HG03095 (cell line): ENCODE data around the gene KIF1A.
"Not testable (repeated sequence)": the region's sequence is repeated elsewhere in the genome, so short reads cannot be mapped to it uniquely, and the experiment has no call there.

ENCODE experiments used
- ATAC-seq: cut with Tn5 transposase; IDR thresholded peaks from one replicate; pipeline ENCODE4 v1.9.1; 2021; ENCODE audit warnings: moderate library complexity; ENCODE audit not compliant: unreplicated experiment

Gene KIF1A

GRCh38 chr2:240846873-240847595 is 27.0 kb upstream of the KIF1A start:
- no peak for ATAC-seq

- not testable (repeated sequence) for ATAC-seq
Observed at GRCh38 chr2:240846309-240846708, 26.3 kb upstream of the KIF1A start.

- no peak for ATAC-seq
Observed at GRCh38 chr2:240840435-240841060, 20.5 kb upstream of the KIF1A start.

- no peak for ATAC-seq
Observed at GRCh38 chr2:240839152-240840143, 19.4 kb upstream of the KIF1A start.

GRCh38 chr2:240837621-240838020 is 17.6 kb upstream of the KIF1A start:
- ATAC-seq, result no peak

GRCh38 chr2:240836781-240837467 is 16.9 kb upstream of the KIF1A start:
- ATAC-seq, result no peak

- ATAC-seq, result no peak
Observed at GRCh38 chr2:240835528-240835927, 15.5 kb upstream of the KIF1A start.

- no peak for ATAC-seq
Observed at GRCh38 chr2:240834377-240834975, 14.5 kb upstream of the KIF1A start.

GRCh38 chr2:240833724-240834285 is 13.8 kb upstream of the KIF1A start:
- ATAC-seq, result no peak

- ATAC-seq, result no peak
Observed at GRCh38 chr2:240832921-240833494, 13.0 kb upstream of the KIF1A start.

GRCh38 chr2:240832205-240832727 is 12.2 kb upstream of the KIF1A start:
- ATAC-seq, result peak; percentile 77

GRCh38 chr2:240831594-240832204 is 11.7 kb upstream of the KIF1A start:
- ATAC-seq, result no peak

- no peak for ATAC-seq
Observed at GRCh38 chr2:240825476-240825875, 5.5 kb upstream of the KIF1A start.

- ATAC-seq, result no peak
Observed at GRCh38 chr2:240823449-240824336, 3.7 kb upstream of the KIF1A start.

- ATAC-seq, result no peak
Observed at GRCh38 chr2:240822280-240822847, 2.3 kb upstream of the KIF1A start.

- no peak for ATAC-seq
Observed at GRCh38 chr2:240821429-240821778, 1.4 kb upstream of the KIF1A start.

- ATAC-seq, result no peak
Observed at GRCh38 chr2:240820607-240821428, 799 bp upstream of the KIF1A start.
